HG03039 (cell line): ENCODE results near the gene AATF.

Experiments used
- ATAC-seq: cut with Tn5 transposase; IDR thresholded peaks from one replicate; pipeline ENCODE4 v1.9.1; 2021; ENCODE audit warnings: mild to moderate bottlenecking, moderate library complexity; ENCODE audit not compliant: unreplicated experiment

Gene AATF

GRCh38 chr17:37039269-37039668 is 90.5 kb downstream of the AATF start:
- no peak for ATAC-seq

GRCh38 chr17:37041932-37042331 is 93.2 kb downstream of the AATF start:
- no peak for ATAC-seq

GRCh38 chr17:37043201-37043600 is 94.4 kb downstream of the AATF start:
- no peak for ATAC-seq

- ATAC-seq: no peak
Observed at GRCh38 chr17:37045351-37045922, 96.7 kb downstream of the AATF start.

GRCh38 chr17:37047631-37048104 is 98.9 kb downstream of the AATF start:
- ATAC-seq: no peak

DNA sequence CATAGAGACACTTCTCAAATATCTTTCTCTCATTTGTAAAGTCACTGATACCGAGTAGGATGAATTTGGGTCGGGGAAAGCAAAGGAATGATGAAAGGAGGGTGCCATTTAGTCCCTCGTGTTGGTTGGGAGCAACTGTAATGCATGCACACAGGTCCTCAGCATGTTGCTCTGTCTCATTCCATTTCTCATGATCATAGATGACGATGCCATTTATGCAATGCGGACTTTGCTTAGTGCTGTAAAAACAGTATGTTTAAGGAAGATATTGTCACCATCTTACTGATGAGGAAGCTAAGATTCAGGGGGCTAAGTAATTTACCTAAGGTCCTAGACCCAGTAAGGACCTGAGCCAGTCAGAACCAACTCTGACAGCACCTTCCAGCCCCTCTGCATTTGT is 100.1 kb downstream of the AATF start:
- no peak for ATAC-seq

- no peak for ATAC-seq
Observed at GRCh38 chr17:37050920-37051319, 102.2 kb downstream of the AATF start.

GRCh38 chr17:37051381-37051780 is 102.6 kb downstream of the AATF start:
- ATAC-seq: no peak

- ATAC-seq: no peak
Observed at GRCh38 chr17:37051833-37052232, 103.1 kb downstream of the AATF start.

DNA sequence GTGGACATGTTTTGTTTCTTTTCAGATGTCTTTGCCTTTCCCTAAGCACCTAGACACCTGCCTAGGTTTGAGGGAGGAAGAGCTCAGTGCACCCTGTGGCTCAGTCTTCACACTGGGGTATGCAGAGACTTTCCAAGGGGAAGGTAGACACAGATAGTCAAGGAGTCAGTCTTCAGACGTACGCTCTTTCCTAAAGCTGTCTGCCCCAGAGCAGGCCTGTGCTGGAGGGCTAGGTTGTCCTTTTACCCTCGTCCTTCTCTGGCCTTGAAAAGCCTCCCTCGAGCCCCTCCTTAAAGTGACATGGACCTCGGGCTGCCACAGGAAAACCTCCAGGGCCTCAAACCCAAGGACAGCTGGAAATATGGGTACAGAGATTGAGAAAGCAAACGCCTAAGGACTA is 103.7 kb downstream of the AATF start:
- ATAC-seq: no peak

- ATAC-seq: no peak
Observed at GRCh38 chr17:37054894-37055293, 106.1 kb downstream of the AATF start.

- no peak for ATAC-seq
Observed at GRCh38 chr17:37056622-37057021, 107.9 kb downstream of the AATF start.

DNA sequence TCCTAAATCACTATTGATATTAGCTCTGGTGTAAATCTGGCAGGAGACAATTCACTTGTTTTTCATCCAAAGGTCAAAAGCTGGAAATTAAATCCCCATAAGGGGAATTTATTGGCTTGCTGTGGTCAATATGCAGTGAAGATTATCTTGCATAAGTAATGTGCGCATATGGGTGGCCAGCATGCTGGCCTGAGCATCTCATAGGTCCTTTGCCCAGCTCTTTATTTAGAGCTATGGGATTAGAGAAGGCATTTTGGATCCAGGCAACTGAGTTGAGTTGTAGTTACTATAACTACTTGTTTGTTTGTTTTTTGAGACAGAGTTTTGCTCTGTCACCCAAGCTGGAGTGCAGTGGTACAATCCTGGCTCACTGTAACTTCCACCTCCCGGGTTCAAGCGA is 110.7 kb downstream of the AATF start:
- ATAC-seq: no peak

- ATAC-seq: no peak
Observed at GRCh38 chr17:37060094-37060493, 111.3 kb downstream of the AATF start.

DNA sequence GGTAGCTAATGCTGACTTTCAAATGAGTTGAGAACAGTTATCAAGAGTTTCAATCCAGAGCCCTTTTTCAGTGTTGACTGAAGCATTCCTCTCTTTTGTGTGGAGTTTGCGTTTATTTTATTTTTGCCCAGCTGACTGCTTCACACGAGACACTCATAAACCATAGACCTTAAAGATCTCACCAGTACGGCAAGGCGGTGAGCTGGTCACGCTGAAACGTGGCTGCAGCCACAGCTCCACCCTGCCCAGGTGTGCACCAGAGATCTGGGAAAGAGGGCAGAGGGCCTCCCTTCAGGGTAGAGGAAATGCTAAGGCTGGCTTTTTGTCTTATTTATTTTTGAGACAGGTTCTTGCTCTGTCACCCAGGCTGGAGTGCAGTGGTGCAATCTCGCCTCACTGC is 112.2 kb downstream of the AATF start:
- no peak for ATAC-seq

GRCh38 chr17:37062021-37062420 is 113.3 kb downstream of the AATF start:
- no peak for ATAC-seq

DNA sequence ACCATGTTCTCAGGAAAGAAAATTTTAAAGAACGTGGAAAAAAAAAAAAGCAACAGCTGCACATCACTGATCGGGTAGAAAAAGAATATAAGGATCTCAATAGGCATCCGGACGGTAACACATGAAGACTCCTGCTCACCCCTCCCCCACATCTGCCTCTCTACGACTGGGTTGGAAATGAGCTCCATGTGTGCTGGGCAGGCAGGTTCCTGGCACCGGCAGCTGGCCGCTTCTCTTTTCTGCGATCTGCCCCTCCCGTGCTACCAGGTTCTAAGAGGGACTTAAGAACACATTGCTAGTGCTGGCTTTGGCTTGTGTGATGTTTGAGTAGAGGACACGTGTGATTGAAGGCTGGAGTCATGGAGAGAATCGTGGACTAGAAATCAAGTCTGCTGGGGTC is 115.5 kb downstream of the AATF start:
- ATAC-seq: no peak

DNA sequence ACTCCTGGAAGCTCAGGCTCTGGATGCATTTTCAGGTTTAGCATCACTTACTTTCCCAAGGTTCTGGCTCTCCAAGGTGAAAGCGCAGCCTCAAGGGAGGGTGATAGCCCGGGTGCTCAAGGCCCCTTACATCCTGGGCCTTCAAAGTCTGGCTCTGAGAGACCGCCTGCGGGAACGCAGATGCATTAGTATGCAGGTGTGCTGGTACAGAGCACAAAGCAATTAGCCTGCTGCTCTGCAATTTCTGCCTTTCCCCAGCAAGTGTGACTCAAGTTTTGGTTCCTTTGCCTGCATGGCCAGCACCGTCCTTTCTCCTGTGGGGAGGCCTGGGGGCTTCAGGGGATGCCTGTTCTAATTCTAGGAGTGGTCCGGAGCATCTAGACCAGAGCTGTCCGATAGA is 116.2 kb downstream of the AATF start:
- no peak for ATAC-seq

DNA sequence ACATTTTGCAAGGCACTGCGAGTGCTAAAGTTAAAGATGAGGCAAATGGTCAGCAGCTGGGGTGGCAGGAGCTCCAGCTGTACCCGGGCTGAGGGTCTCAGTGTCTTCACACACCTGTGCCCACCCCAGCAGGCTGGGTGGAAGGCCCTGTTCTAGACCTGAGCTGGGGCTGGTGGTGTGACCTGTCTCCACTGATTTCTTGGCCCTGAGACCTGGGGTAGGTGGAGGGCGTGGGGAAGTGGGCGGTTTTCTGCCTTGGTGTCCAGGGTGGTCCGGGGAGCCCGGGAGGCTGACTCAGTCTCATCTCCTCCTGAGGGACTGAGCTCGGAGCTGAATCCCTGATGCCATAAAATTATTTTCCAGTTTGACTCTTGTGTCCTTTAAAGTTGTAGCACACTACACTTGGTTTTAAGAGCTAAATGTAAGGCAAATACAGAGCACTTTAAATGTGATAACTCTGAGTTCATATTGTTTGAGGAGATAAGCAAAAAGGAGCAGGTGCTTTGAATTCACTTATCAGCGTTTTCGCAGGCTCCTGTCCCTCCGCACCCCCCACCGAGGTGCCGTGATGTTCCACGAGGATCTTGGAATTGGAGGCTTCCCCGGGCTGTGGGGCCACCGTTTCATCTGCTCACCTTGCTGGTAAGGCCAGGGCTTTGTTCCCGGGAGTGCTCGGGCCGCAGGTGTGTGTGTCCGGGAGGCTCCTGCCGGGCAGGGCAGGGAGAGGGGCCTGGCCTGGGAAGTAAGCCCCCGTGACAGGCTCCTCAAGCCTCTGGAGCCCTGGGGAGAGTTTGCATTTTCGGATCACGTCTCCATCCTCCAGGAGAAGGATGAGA is 117.0 kb downstream of the AATF start:
- no peak for ATAC-seq

DNA sequence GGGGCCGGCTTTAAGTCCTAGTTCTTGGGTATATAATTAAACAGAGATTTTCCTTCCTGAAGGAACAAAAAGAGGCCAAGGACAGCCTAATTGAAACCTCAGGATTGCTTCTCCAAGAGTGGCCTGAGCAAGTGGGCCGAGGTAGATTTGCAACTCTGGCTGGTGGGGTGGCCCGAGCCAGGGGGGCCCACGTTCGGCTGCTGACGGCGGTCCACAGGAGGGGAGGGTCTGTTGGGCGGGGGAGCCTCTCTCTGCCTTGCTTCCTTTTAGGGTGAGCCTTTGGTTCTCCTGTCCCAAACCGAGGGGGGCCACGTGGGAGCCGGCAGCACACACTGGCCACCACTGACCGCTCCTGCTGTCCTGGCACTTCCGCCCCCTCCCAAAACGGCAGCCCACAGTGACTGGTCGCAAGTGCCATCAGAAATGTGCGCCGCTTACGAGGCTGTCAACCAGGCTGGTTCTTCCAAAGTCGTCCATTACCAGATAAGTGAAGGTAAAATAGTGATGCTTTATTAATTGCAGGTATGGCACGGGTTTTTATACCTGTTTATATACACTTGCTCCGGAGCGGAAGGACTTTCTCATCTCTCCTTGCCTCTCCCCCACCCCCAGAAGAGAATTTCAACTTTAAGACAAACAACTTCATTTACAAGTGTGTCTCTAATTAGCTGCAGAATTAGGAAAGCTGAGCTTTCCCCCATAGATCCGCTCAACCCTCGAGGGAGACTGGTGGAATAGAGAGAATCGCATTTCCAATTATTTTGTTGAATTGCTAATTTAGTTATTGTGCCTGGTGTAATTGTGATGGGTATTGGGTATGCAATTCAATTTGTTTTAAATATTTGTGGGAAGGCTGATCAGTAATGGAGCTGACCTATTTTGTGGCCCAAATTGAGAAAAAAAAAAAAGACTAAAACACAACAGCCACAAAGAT is 117.8 kb downstream of the AATF start:
- no peak for ATAC-seq

- ATAC-seq: no peak
Observed at GRCh38 chr17:37067555-37068111, 118.9 kb downstream of the AATF start.
